Measurements from ENCODE around the gene ARL15.

GRCh38 chr5:53924392-53924791, 386.0 kb downstream of the ARL15 start:
- no peak for TF ChIP-seq EZH2 (IDR thresholded peaks at IDR 0.05; ENCODE audit: low read depth)
- no peak for TF ChIP-seq CTCF (conservative IDR thresholded peaks at IDR 0.05)
